GM10847 (cell line): ENCODE results near the gene SSTR4.

ENCODE experiments used
- POLR2A ChIP-seq: IDR thresholded peaks from 2 replicates; pipeline ENCODE4 v1.6.1; 2011; ENCODE audit not compliant: insufficient read length; ENCODE audit errors: extremely low read depth

SSTR4 gene

DNA sequence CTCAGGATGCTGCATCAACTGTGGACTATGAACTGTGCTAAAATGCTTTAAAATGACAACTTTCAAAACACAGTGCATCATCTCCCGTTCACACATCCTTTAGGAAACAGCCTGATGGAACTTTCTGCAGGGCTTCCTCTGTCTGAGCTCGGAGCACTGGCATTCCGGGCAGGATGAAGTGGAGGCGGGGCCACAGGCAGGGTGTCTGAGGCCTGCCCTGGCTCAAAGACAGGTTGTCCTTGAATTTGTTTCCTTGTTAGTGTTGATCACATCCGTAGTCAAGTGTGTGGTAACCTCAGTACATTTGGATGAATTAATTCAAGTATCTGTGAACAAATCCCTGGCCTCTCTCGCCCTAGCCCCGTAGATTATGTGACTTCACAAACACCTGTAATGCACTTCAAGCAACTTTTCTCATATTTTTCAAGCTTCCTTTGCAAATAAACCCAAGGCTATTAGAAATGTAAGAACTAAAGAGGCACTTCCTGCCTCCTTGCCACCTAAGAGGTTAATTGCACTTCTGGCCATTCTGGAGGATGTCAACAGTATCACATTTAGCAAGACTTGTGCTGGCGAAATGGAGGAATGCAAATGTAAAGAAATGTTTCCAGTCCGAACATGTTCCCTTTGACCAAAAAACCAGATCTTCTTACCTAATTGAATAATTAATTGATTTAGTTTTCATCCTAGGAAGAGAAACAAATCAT is 47.9 kb downstream of the SSTR4 start:
- no peak for TF ChIP-seq POLR2A

DNA sequence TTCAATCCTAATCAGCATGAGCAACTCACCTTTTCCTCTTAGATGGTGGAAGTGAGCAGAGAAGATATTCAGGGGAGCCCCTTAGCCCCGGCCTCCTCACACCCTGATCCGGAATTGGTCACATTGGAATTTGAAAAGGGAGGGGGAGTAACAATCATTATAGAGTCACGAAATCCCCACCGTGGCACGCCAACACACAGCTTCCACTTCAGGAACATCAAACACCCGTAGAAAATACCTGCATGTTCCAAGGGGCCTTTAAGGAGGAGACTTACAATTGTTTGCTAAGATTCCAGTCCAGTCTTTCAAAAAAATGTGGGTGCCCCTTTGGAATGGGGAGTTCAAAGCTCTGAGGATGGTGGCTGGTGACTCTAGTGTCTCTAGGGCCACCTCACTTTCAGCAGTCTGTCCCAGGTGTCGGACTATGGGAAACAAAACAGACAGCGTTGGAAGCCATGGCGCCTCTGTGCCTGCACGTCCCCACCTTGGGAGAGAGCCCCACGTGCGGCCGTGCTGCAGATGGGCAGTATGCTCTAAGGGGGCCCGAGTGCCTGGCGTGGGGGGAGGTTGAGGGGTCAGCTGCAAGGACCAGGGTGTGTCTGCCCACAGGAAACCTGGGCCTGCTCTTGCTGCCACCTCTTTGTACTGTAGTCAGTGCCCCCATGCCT is 48.6 kb downstream of the SSTR4 start:
- no peak for TF ChIP-seq POLR2A

DNA sequence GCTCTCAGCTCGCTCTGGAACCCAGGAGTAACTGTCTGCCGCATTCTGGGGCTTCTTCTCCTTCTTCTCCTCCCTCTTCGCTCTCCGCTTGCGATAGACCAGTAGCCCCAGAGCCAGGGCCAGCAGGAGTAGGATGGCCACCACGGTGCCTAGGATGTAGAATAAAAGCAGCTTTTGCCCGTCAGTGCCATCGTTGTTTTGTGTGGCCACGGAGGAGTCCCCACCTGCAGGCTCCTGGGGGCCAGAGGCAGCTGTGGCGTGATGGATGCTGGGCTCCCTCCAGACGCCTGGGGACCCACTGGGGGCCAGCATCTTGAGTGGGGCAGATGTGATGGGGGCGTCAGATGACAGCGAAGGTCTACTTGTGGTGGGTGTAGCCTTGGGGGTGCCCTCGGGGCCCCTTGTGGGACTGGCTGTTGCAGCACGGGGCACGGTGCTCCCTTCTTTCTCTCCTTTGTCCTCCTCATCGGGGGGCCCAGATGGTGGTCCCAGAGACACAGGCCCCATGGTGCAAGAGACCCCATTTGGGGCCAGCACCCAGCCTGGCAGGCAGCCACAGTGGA is 49.3 kb downstream of the SSTR4 start:
- TF ChIP-seq POLR2A, result no peak

DNA sequence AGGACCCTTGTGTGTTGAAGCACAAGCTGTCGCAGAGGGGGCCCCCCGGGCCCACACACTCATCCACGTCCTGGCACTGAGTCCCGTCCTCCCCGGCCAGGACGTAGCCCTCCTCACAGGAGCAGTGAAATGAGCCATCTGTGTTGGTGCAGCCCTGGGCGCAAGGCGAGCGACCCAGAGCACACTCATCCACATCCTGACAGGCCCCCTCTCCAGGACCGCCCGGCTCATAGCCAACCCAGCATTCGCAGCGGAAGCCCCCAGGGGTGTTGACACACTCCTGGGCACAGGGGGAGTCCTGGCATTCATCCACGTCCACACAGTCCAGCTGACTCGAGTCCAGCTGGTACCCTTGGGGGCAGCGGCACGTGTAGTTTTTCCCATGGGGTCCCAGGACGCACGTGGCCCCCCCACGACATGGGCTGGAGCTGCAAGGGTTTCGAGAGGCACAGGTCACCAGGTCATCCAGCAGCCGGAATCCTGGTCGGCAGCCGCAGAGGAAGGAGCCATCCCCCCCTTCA is 49.8 kb downstream of the SSTR4 start:
- no peak for TF ChIP-seq POLR2A

DNA sequence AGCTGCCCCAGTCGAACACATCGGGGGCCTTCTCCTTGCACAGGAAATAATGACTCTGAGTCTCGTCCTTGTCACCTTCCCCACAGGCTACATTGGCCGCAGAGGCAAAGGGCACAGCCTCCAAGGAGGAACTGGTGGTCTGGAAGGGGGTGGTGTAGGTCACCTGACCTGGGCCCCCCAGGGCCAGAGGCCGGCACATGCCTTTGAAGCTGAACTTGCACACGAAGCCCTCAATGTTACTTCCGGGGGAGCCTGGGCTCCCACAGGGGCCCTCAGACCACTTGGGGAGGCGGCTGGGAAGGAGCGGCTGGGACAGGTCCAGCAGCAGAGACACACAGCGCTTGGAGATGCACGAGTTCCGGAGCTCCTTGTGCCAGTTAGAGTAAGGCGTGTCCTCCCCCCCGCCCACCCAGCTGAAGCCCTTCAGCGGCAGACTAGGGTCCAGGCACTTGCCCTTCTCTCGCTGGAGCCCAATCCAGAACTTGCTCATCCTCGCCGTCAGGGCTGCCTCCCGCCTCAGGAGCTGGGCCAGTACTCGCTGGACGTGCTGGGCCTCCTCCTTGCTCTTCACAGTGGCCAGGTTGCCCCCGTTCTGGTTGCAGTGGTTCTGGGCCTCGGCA is 50.4 kb downstream of the SSTR4 start:
- TF ChIP-seq POLR2A, result no peak

DNA sequence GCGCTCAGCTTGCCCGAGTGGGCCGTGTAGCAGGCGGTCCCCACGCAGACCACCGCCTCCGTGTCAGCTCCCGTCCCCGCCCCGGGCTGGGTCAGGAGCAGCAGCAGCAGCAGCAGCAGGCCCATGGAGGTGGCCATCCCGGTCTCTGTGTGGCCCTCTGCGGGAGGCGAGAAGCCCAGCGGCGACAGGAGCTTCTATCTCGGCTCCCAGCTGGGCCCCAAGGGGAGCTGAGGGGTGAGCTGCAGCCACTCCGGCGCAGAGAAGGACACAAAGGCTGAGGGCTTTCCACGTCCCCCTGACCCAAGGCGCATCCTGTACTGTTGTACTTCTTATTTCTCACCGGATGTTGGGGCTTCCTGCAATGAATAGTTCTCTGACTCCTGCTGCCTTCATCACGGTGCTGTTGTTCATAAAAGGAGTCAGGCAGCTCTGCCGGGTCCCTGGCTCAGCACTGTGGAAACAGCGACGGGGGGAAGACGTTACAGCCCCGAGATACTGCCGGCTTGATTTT is 51.0 kb downstream of the SSTR4 start, which contains the start of gene CD93:
Gene CD93, minus strand, starts transcription at position 269 of the 511 bp plus-strand sequence. Its CDS starts 132 bp downstream, at position 137.
- TF ChIP-seq POLR2A, result no peak

DNA sequence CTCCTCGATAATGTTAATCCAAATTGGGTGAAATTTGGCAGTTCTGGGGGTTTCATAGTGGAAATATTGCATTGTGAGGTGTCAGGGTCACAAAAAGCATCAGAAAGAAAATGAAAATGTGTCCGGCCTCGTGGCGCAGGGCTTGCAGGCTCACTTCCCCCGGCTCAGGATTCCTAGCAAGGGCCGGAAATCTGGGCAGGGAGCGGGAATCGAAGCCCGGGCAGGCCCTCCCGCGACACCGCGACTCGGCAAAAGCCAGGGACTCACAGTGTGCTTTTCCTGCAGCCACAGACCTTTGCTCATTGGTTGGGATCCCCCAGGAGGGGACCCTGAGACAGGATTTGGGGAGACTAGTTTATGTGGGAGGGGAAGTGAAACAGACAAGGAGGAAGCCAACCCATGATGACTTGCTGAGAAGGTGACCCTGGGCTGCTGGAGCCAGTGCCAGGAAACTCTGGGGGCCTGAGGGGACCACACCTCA is 51.9 kb downstream of the SSTR4 start:
- TF ChIP-seq POLR2A, result no peak

DNA sequence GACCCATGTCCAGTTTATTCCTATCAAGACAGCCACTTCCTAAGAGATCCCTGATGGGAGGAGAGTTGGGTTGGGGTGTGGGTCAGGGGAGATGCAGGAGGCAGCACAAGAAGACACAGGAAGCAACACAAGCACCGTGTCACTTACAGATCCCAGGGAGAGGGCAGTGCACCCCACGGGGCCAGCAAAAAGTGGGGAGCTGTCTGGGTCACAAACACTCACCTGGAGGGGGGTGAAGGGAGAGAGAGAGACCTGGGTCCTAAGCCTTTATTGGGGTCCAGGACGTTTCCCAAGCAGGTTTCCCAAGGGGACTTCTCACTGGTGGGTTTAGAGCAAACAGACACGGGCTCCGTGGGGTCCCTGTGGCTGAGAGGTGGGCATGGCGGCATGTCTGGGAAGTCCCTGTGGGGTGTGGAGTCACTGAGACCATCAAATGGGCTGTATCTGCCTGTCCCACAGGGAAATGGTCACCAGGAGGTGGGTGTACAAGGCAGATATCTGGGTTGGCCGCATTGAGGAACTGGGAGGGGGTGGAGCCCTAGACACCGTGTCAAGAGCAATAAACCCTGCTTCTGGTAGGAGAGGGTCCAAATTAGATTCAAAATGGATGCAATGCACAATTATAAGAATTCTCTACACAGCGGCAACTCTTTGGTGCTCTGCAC is 52.6 kb downstream of the SSTR4 start:
- TF ChIP-seq POLR2A, result no peak
